ENCODE measurements around the gene ENTPD5. TPM values are rescaled to one million over a fixed set of nuclear protein-coding genes. Genes with fewer than 3 reads are reported as not detected.

Gene ENTPD5
- polyA plus RNA-seq, 1 of the 3 experiments (the other 2 are of a cell fraction) = 5.5 TPM

GRCh38 chr14:74029136-74029535 lies 10.0 kb upstream of the ENTPD5 start (continued):
- TF ChIP-seq RCOR1 (IDR thresholded peaks at IDR 0.05; ENCODE audit: low read length) (no peak), SMC3 (IDR thresholded peaks at IDR 0.05; ENCODE audit: low read depth, low read length) (no peak), MEF2A (IDR thresholded peaks at IDR 0.05; ENCODE audit: borderline replicate concordance, low read depth) (no peak), FOXM1 (IDR thresholded peaks at IDR 0.05; ENCODE audit: low read depth) (no peak)

- no peaks in the 10 kb centered on the region for H3K36me3 ChIP-seq (replicated peaks in 1 of 2; ENCODE audit: control insufficient read depth in 1 of 2, insufficient read depth in 2 of 2, low read length in 1 of 2)
- TF ChIP-seq RCOR1 (IDR thresholded peaks at IDR 0.05; ENCODE audit: low read length) (no peak), TCF12 (IDR thresholded peaks at IDR 0.05) (no peak)
- POLR2A ChIA-PET = no interaction called here
- no peak overlapping the region for H2AFZ ChIP-seq (ENCODE audit: low read depth)
- no peak overlapping the region for H3K4me2 ChIP-seq
- H3F3A ChIP-seq (replicated peaks; ENCODE audit: insufficient read depth) = peaks cover 16% of the 10 kb centered on the region
- H3K27me3 ChIP-seq (ENCODE audit: insufficient read depth) = no peaks in the 10 kb centered on the region
- H3K9me3 ChIP-seq = no peaks in the 10 kb centered on the region
- peaks cover 0 to 2% of the 10 kb centered on the region in 2 experiments; a peak in 1 of 4 replicates for H3K4me1 ChIP-seq (ENCODE audit: control insufficient read depth in 1 of 2, insufficient read depth in 2 of 2, low read depth in 1 of 2, low read length in 1 of 2)
- H3K9ac ChIP-seq = no peak overlapping the region
- no peaks in the 10 kb centered on the region for H3K9me2 ChIP-seq
- CTCF ChIA-PET = no interaction called here
- 93% methylated on average over 4 of the region's 4 CpGs for WGBS (ENCODE audit: low lambda C conversion rate)
- H3K4me3 ChIP-seq (ENCODE audit: low read depth in 2 of 2, low read length in 1 of 2) = no peak overlapping the region
- peaks cover 4% of the 10 kb centered on the region; the same call in 1 of the 2 replicates for H3K79me2 ChIP-seq (ENCODE audit: insufficient read depth)
- no peak overlapping the region for H3K27ac ChIP-seq (ENCODE audit: low read depth in 2 of 2, low read length in 1 of 2)
- no peaks in the 10 kb centered on the region for H4K20me1 ChIP-seq (ENCODE audit: insufficient read depth)
- DNase-seq = no peak
Observed at GRCh38 chr14:74022346-74022745, 3.3 kb upstream of the ENTPD5 start.

- peak overlapping the region; percentile 75 for H3K9ac ChIP-seq
- CTCF ChIA-PET = interaction anchor here (1.0 to 1.2 kb wide), 2 partner anchors 25 to 137 kb away, joined by 3 to 4 read pairs; no protein-coding TSS in a partner anchor
- H4K20me1 ChIP-seq (ENCODE audit: insufficient read depth) = no peaks in the 10 kb centered on the region
- H2AFZ ChIP-seq (ENCODE audit: low read depth) = peak overlapping the region; percentile 96
- no peaks in the 10 kb centered on the region for H3K27me3 ChIP-seq (ENCODE audit: insufficient read depth)
- no peaks in the 10 kb centered on the region for H3K36me3 ChIP-seq (replicated peaks in 1 of 2; ENCODE audit: control insufficient read depth in 1 of 2, insufficient read depth in 2 of 2, low read length in 1 of 2)
- peak; percentile 28 for DNase-seq
- H3K4me2 ChIP-seq = peak overlapping the region; percentile 90
- no peaks in the 10 kb centered on the region for H3K9me3 ChIP-seq
- no peaks in the 10 kb centered on the region for H3K9me2 ChIP-seq
- H3K27ac ChIP-seq (ENCODE audit: low read depth in 2 of 2, low read length in 1 of 2) = peak overlapping the region in 1 of 2 experiments; percentile 77; a peak in 2 of 4 replicates
- H3K79me2 ChIP-seq (ENCODE audit: insufficient read depth) = peaks cover 4% of the 10 kb centered on the region; the same call in 1 of the 2 replicates
- 5% methylated on average over 20 of the region's 21 CpGs for WGBS (ENCODE audit: low lambda C conversion rate)
- POLR2A ChIA-PET = no interaction called here
- peak overlapping the region; percentile 69 to 93 for H3K4me3 ChIP-seq (ENCODE audit: low read depth in 2 of 2, low read length in 1 of 2)
- peaks cover 17% of the 10 kb centered on the region for H3F3A ChIP-seq (replicated peaks; ENCODE audit: insufficient read depth)
- no peak for TF ChIP-seq RFX5 (IDR thresholded peaks at IDR 0.05; ENCODE audit: low read length)
- 0 out of 2 replicates have a peak, but pooled peaks have one; percentile 95 for TF ChIP-seq SIN3A (IDR thresholded peaks at IDR 0.05; ENCODE audit: borderline replicate concordance, low read depth, low read length)
- peaks cover 0 to 2% of the 10 kb centered on the region in 2 experiments; a peak in 1 of 4 replicates for H3K4me1 ChIP-seq (ENCODE audit: control insufficient read depth in 1 of 2, insufficient read depth in 2 of 2, low read depth in 1 of 2, low read length in 1 of 2)
Observed at GRCh38 chr14:74019408-74020137, 485 bp upstream of the ENTPD5 start.

GRCh38 chr14:74018174-74018585 lies 908 bp downstream of the ENTPD5 start:
- H3K9me2 ChIP-seq = no peaks in the 10 kb centered on the region
- ChIA-PET CTCF (no interaction called here), POLR2A (no interaction called here)
- no peaks in the 10 kb centered on the region for H4K20me1 ChIP-seq (ENCODE audit: insufficient read depth)
- H3K4me3 ChIP-seq (ENCODE audit: low read depth in 2 of 2, low read length in 1 of 2) = peak overlapping the region; percentile 69 to 93
- DNase-seq = no peak
- peak overlapping the region; percentile 77 to 92 for H3K27ac ChIP-seq (ENCODE audit: low read depth in 2 of 2, low read length in 1 of 2)
- H3K79me2 ChIP-seq (ENCODE audit: insufficient read depth) = peaks cover 4% of the 10 kb centered on the region; the same call in 1 of the 2 replicates
- 22% methylated on average over 8 of the region's 8 CpGs for WGBS (ENCODE audit: low lambda C conversion rate)
- peak overlapping the region; percentile 93 for H3K4me2 ChIP-seq
- peaks cover 0 to 2% of the 10 kb centered on the region in 2 experiments; a peak in 1 of 4 replicates for H3K4me1 ChIP-seq (ENCODE audit: control insufficient read depth in 1 of 2, insufficient read depth in 2 of 2, low read depth in 1 of 2, low read length in 1 of 2)
- H3K9me3 ChIP-seq = no peaks in the 10 kb centered on the region
- no peaks in the 10 kb centered on the region for H3K27me3 ChIP-seq (ENCODE audit: insufficient read depth)
- no peaks in the 10 kb centered on the region for H3K36me3 ChIP-seq (replicated peaks in 1 of 2; ENCODE audit: control insufficient read depth in 1 of 2, insufficient read depth in 2 of 2, low read length in 1 of 2)
- peak overlapping the region; percentile 90 for H2AFZ ChIP-seq (ENCODE audit: low read depth)
- H3F3A ChIP-seq (replicated peaks; ENCODE audit: insufficient read depth) = peaks cover 17% of the 10 kb centered on the region
- TF ChIP-seq ELF1 (IDR thresholded peaks at IDR 0.05) = no peak
- TF ChIP-seq NFIC (IDR thresholded peaks at IDR 0.05; ENCODE audit: borderline replicate concordance) = 0 out of 2 replicates have a peak, but pooled peaks have one; percentile 4
- H3K9ac ChIP-seq = peak overlapping the region; percentile 96
